Measurements from ENCODE around the gene BCL7A. TPM values are rescaled to one million over a fixed set of nuclear protein-coding genes. Genes with fewer than 3 reads are reported as not detected.

The BCL7A gene
- total and polyA plus RNA-seq, 2 experiments from 2014 or later, result 19.1 to 30.5 TPM

DNA sequence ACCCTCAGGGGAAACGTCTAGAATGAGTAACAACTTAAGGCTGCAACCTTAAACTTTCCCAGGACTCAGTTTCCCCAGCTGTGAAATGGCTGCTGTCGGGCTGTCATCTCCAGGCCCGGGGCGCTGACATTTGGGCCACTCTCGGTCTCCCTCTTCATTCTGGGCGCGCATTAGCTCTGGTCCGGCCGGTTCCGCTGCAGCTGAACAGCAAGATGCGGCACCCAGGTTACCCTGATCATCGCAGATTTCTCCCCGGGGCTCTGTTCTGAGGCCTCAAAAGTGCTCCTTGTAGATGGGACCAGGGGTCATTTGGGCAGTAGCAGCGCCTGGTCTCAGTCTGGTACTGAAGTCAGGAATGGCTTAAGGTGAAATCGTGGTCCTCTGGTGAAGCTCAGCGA lies 890 bp upstream of the BCL7A start:
- no peak for DNase-seq (ENCODE audit: low read depth in 1 of 2, low spot score in 1 of 2)
- Histone ChIP-seq H3K4me3 (peak overlapping the region; percentile 95), H3K4me1 (ENCODE audit: low read depth) (peaks cover 9% of the 10 kb centered on the region), H3K27ac (no peak overlapping the region), H3K36me3 (no peaks in the 10 kb centered on the region), H3K9me3 (ENCODE audit: low read depth) (no peaks in the 10 kb centered on the region), H3K27me3 (no peaks in the 10 kb centered on the region)
- TF ChIP-seq, protein P1, sequence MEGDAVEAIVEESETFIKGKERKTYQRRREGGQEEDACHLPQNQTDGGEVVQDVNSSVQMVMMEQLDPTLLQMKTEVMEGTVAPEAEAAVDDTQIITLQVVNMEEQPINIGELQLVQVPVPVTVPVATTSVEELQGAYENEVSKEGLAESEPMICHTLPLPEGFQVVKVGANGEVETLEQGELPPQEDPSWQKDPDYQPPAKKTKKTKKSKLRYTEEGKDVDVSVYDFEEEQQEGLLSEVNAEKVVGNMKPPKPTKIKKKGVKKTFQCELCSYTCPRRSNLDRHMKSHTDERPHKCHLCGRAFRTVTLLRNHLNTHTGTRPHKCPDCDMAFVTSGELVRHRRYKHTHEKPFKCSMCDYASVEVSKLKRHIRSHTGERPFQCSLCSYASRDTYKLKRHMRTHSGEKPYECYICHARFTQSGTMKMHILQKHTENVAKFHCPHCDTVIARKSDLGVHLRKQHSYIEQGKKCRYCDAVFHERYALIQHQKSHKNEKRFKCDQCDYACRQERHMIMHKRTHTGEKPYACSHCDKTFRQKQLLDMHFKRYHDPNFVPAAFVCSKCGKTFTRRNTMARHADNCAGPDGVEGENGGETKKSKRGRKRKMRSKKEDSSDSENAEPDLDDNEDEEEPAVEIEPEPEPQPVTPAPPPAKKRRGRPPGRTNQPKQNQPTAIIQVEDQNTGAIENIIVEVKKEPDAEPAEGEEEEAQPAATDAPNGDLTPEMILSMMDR (IDR thresholded peaks at IDR 0.05; ENCODE audit: low read depth, low read length), result no peak

DNA sequence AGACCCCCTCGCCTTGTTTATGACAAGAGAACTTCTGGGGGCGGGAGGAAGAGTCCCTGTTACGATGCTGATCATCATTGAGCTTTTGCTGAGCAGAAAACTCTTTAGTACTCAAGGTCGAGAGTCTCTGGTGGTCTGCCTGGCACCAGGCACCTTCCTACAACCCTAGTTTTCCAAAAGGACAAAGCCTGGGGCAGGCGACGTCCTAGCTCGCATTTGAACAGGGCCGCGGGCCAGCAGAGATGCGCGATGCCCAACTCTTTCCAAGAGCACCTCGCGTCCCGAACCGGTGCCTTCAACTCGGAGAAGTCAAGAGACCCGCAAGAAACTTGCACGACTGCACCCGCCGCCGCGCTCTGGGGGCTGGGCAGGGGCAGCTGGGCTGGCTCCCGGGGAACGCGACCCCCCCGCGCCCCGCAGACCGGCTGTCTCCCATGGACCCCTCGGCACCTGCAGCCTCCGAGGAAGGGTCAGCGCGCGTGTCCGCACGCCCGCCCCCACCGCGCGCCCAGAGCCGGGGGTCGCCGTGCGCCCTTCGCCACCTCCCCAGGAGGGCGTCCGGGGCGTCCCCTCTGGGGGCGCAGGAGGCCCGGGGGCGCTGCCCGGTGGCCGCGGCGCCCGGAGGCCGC lies 377 bp upstream of the BCL7A start:
- peak; percentile 15 to 55 for DNase-seq (ENCODE audit: low read depth in 1 of 2, low spot score in 1 of 2)
- TF ChIP-seq, protein P1 (IDR thresholded peaks at IDR 0.05; ENCODE audit: low read depth, low read length), result no peak
- Histone ChIP-seq H3K36me3 (no peaks in the 10 kb centered on the region), H3K4me3 (peak overlapping the region; percentile 95), H3K27ac (no peak overlapping the region), H3K4me1 (ENCODE audit: low read depth) (peaks cover 9% of the 10 kb centered on the region), H3K27me3 (no peaks in the 10 kb centered on the region), H3K9me3 (ENCODE audit: low read depth) (no peaks in the 10 kb centered on the region)

- Histone ChIP-seq H3K27ac (peak overlapping the region; percentile 52), H3K4me3 (peak overlapping the region; percentile 75), H3K27me3 (no peaks in the 10 kb centered on the region), H3K9me3 (ENCODE audit: low read depth) (no peaks in the 10 kb centered on the region), H3K36me3 (no peaks in the 10 kb centered on the region), H3K4me1 (ENCODE audit: low read depth) (peaks cover 9% of the 10 kb centered on the region)
- TF ChIP-seq, protein P1 (IDR thresholded peaks at IDR 0.05; ENCODE audit: low read depth, low read length), result no peak
- peak; percentile 30 to 66 for DNase-seq (ENCODE audit: low read depth in 1 of 2, low spot score in 1 of 2)
Measured at GRCh38 chr12:122022393-122023338, 982 bp downstream of the BCL7A start.

- peak overlapping the region; percentile 63 for H3K27ac ChIP-seq
- DNase-seq (ENCODE audit: low read depth in 1 of 2, low spot score in 1 of 2), result peak; percentile 57 to 70
- H3K9me3 ChIP-seq (ENCODE audit: low read depth), result no peaks in the 10 kb centered on the region
- peaks cover 9% of the 10 kb centered on the region for H3K4me1 ChIP-seq (ENCODE audit: low read depth)
- H3K36me3 ChIP-seq, result no peaks in the 10 kb centered on the region
- H3K27me3 ChIP-seq, result no peaks in the 10 kb centered on the region
- TF ChIP-seq, protein P1 (IDR thresholded peaks at IDR 0.05; ENCODE audit: low read depth, low read length), result no peak
- H3K4me3 ChIP-seq, result peak overlapping the region; percentile 75
Measured at GRCh38 chr12:122023339-122024131, 1.9 kb downstream of the BCL7A start.

GRCh38 chr12:122024132-122024785 lies 2.6 kb downstream of the BCL7A start:
- H3K36me3 ChIP-seq, result no peaks in the 10 kb centered on the region
- peak overlapping the region; percentile 63 for H3K27ac ChIP-seq
- no peak for DNase-seq (ENCODE audit: low read depth in 1 of 2, low spot score in 1 of 2)
- H3K9me3 ChIP-seq (ENCODE audit: low read depth), result no peaks in the 10 kb centered on the region
- peaks cover 9% of the 10 kb centered on the region for H3K4me1 ChIP-seq (ENCODE audit: low read depth)
- H3K27me3 ChIP-seq, result no peaks in the 10 kb centered on the region
- H3K4me3 ChIP-seq, result no peak overlapping the region
- TF ChIP-seq, protein P1 (IDR thresholded peaks at IDR 0.05; ENCODE audit: low read depth, low read length), result no peak
